Measurements from ENCODE around the gene SCAPER.

- TF ChIP-seq POLR2AphosphoS5 (IDR thresholded peaks at IDR 0.05; ENCODE audit: low read depth, low read length), result no peak
- TF ChIP-seq REST (IDR thresholded peaks at IDR 0.05; ENCODE audit: insufficient read depth in 1 of 2, low read depth in 2 of 2, low read length in 2 of 2), result no peak
- TF ChIP-seq SIN3A (IDR thresholded peaks at IDR 0.05; ENCODE audit: borderline replicate concordance, insufficient read depth, low read length), result no peak
- no peak for TF ChIP-seq TAF1 (IDR thresholded peaks at IDR 0.05; ENCODE audit: borderline replicate concordance, insufficient read depth, low read length)
- no peak for TF ChIP-seq FOXP2 (optimal IDR thresholded peaks at IDR 0.05; ENCODE audit: borderline replicate concordance, extremely low read depth, extremely low read length, insufficient read depth)
These were observed 563.1 kb downstream of the SCAPER start for GRCh38 chr15:76342058-76342381.

Measured in PFSK-1 (cell line).